K562 (cell line): ENCODE results near the gene CNPY3. TPM values are rescaled to one million over a fixed set of nuclear protein-coding genes. Genes with fewer than 3 reads are reported as not detected.

Source experiments
- BRF1 ChIP-seq: IDR thresholded peaks from 3 replicates; pipeline ENCODE4 v1.6.1; 2011; ENCODE audit warnings: borderline replicate concordance, mild to moderate bottlenecking; ENCODE audit not compliant: insufficient read length; ENCODE audit errors: extremely low read depth
- CHD4 ChIP-seq: fragments of 200-600 bp; sonication (generic); IDR thresholded peaks from 3 replicates; pipeline ENCODE4 v1.6.1; 2012; ENCODE audit warnings: low read depth, mild to moderate bottlenecking, mixed read lengths, low read length, inconsistent platforms; ENCODE audit not compliant: insufficient read depth, insufficient replicate concordance, poor library complexity, severe bottlenecking
- DNMT1 ChIP-seq: fragments of 450-650 bp; IDR thresholded peaks from 2 replicates; pipeline ENCODE4 v1.6.1; 2016; ENCODE audit warnings: antibody characterized with exemption, mild to moderate bottlenecking
- FOS ChIP-seq: IDR thresholded peaks from 3 replicates; pipeline ENCODE4 v1.6.1; 2011; ENCODE audit not compliant: insufficient read length; ENCODE audit errors: extremely low read depth
- FOSL1 ChIP-seq: fragments of 200-800 bp; sonication (Bioruptor generic); conservative IDR thresholded peaks from 2 replicates; pipeline ENCODE4 v1.6.1; 2016; ENCODE audit warnings: missing genetic modification characterization, missing compliant biosample characterization
- FOXA3 ChIP-seq, 2 experiments: fragments of 450-650 bp in 1 of 2; sonication (generic) in 1 of 2; formaldehyde crosslinking; IDR thresholded peaks in 1 of 2; conservative IDR thresholded peaks in 1 of 2; 2 replicates each; pipeline versions ENCODE4 v1.4.0 to v1.8.0; 2020 to 2022; ENCODE audit warnings: mild to moderate bottlenecking in 2 of 2, missing genetic modification reagents in 1 of 2
- GATAD2A ChIP-seq: fragments of 450-650 bp; IDR thresholded peaks from 2 replicates; pipeline ENCODE4 v1.6.1; 2017
- JUNB ChIP-seq: fragments of 450-650 bp; formaldehyde crosslinking; conservative IDR thresholded peaks from 2 replicates; pipeline ENCODE4 v1.4.0; 2020; ENCODE audit warnings: mild to moderate bottlenecking
- MAFG ChIP-seq: fragments of 450-650 bp; conservative IDR thresholded peaks from 2 replicates; pipeline ENCODE4 v1.6.1; 2016; ENCODE audit warnings: missing genetic modification characterization, missing compliant biosample characterization
- NFYB ChIP-seq: IDR thresholded peaks from 2 replicates; pipeline ENCODE4 v1.6.1; 2011; ENCODE audit warnings: mild to moderate bottlenecking, moderate library complexity; ENCODE audit not compliant: insufficient read length; ENCODE audit errors: extremely low read depth
- RBBP5 ChIP-seq: fragments of 200-600 bp; sonication (generic); IDR thresholded peaks from 2 replicates; pipeline ENCODE4 v1.6.1; 2012; ENCODE audit warnings: borderline replicate concordance, mild to moderate bottlenecking, low read length, control low read depth, inconsistent platforms; ENCODE audit not compliant: insufficient read depth, poor library complexity, severe bottlenecking
- SMARCC2 ChIP-seq: fragments of 450-650 bp; IDR thresholded peaks from 2 replicates; pipeline ENCODE4 v1.6.1; 2017; ENCODE audit warnings: antibody characterized with exemption, moderate library complexity, mild to moderate bottlenecking, low read depth
- SRSF9 ChIP-seq: fragments of 200-400 bp; formaldehyde crosslinking; IDR thresholded peaks from 2 replicates; pipeline ENCODE4 v1.6.1; 2017; ENCODE audit warnings: low read depth, low read length, borderline replicate concordance
- YBX1 ChIP-seq: fragments of 450-650 bp; IDR thresholded peaks from 2 replicates; pipeline ENCODE4 v1.7.1; 2016; ENCODE audit warnings: mild to moderate bottlenecking
- ZNF584 ChIP-seq: fragments of 200-800 bp; sonication (Bioruptor generic); IDR thresholded peaks from 2 replicates; pipeline ENCODE4 v1.6.1; 2016; ENCODE audit warnings: low read depth, mild to moderate bottlenecking, missing genetic modification characterization, missing compliant biosample characterization
- ZNF778 ChIP-seq: fragments of 450-650 bp; formaldehyde crosslinking; IDR thresholded peaks from 2 replicates; pipeline ENCODE4 v1.4.0; 2020; ENCODE audit warnings: mild to moderate bottlenecking, moderate library complexity
- polyA plus RNA-seq, 8 experiments: library from polyadenylated mRNA; depleted of rRNA in 4 of 8; stranded (reverse) in 5 of 8; unstranded in 3 of 8; fragments of >200 nt; fragmentation: Nextera tagmentation in 2 of 8; fragmentation: Illumina TruSeq in 1 of 8; extraction: Ambion mirVana in 2 of 8; extraction: Trizol in 1 of 8; gene quantifications; 2 replicates each; pipeline versions ENCODE4 v1.2.1 to v1.2.3, GENCODE V29; 2011 to 2014; ENCODE audit warnings: inconsistent platforms in 1 of 8, missing spikeins in 1 of 8
- total RNA-seq, 7 experiments: library from RNA; depleted of rRNA in 6 of 7; stranded (reverse); fragments of >200 nt in 6 of 7; fragmentation: Illumina TruSeq in 2 of 7; extraction: Trizol in 2 of 7; gene quantifications; 2 replicates each; pipeline versions ENCODE4 v1.2.1 to v1.2.3, GENCODE V29; 2011 to 2021; ENCODE audit warnings: low replicate concordance in 1 of 7
- TF ChIP-seq, protein P1 (sequence below): fragments of 450-650 bp; IDR thresholded peaks from 2 replicates; pipeline ENCODE4 v1.6.1; 2016; ENCODE audit warnings: antibody characterized with exemption
- TF ChIP-seq, protein P2 (sequence below), 2 experiments: IDR thresholded peaks in 1 of 2; conservative IDR thresholded peaks in 1 of 2; 2 replicates each; pipeline ENCODE4 v1.6.1; 2016; ENCODE audit warnings: low read depth in 2 of 2, mild to moderate bottlenecking in 1 of 2, missing compliant biosample characterization in 1 of 2, missing genetic modification characterization in 1 of 2, moderate library complexity in 1 of 2
- TF ChIP-seq, protein P3 (sequence below), 3 experiments: fragments of 200-800 bp in 1 of 3; fragments of 250-450 bp in 1 of 3; fragments of 450-650 bp in 1 of 3; sonication (Bioruptor Pico) in 1 of 3; sonication (Bioruptor generic) in 1 of 3; formaldehyde crosslinking in 1 of 3; IDR thresholded peaks; 2 replicates each; pipeline versions ENCODE4 v1.6.1 to v1.8.0; 2016 to 2022; ENCODE audit warnings: mild to moderate bottlenecking in 2 of 3, missing genetic modification characterization in 2 of 3, missing compliant biosample characterization in 1 of 3, moderate library complexity in 1 of 3

Gene CNPY3
- total and polyA plus RNA-seq, 9 of the 15 experiments (the other 6 are each of a cell fraction or from before 2014, with no cell fraction given), result 2.4 to 37.4 (median 21.2) TPM

DNA sequence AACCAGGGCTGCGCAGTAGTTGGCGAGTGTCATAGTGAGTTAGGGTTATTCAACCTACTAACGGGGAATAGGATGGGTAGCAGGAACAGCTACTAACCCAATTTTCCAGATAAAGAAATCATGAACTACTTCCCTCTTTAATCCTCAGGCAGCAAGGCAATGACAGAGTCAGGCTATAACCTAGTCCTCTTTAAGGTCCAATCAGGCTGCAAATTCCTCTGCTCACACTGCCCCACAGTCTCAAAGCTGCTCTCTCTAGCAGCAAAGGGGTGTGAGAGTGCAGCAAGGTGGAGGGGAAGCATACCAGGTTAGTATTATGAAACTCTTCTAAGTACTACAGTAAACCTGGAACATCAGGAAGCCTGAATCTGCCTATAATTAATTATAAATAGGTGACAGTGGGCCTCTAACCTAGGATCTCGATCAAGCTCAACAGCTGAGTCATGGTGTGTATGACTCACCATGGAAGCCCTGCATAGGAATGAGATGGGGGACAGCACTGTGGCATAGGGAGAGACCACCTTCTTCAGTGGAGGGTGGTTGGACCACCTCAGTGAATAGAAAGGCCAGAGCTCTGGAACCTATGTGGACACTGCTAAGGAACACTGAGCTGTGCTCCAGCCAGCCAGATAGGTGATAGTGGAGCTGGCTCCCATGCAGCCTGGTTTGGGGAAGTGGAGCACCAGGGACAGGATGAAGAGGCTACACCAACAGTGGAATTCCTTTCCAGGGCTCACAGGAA, 41.8 kb downstream of the CNPY3 start (continued):
- TF ChIP-seq BRF1 (no peak), JUNB (CRISPR knock-in tag) (peak; percentile 82), FOXA3 (CRISPR knock-in tag; conservative IDR thresholded peaks at IDR 0.05 in 1 of 2, IDR thresholded peaks at IDR 0.05 in 1 of 2) (no peak), ZNF584 (no peak), DNMT1 (no peak), ZNF778 (CRISPR knock-in tag) (no peak), FOSL1 (tag) (peak; percentile 98), RBBP5 (peak; percentile 12), SMARCC2 (peak; percentile 94), FOS (peak; percentile 77), MAFG (tag) (peak; percentile 92), NFYB (no peak), SRSF9 (no peak), YBX1 (no peak), CHD4 (no peak), GATAD2A (peak; percentile 94)
- TF ChIP-seq, protein P1, sequence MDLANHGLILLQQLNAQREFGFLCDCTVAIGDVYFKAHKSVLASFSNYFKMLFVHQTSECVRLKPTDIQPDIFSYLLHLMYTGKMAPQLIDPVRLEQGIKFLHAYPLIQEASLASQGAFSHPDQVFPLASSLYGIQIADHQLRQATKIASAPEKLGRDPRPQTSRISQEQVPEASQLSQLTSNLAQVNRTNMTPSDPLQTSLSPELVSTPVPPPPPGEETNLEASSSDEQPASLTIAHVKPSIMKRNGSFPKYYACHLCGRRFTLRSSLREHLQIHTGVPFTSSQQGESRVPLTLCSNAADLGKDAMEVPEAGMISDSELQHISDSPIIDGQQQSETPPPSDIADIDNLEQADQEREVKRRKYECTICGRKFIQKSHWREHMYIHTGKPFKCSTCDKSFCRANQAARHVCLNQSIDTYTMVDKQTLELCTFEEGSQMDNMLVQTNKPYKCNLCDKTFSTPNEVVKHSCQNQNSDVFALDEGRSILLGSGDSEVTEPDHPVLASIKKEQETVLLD, result no peak
- TF ChIP-seq, protein P2, sequence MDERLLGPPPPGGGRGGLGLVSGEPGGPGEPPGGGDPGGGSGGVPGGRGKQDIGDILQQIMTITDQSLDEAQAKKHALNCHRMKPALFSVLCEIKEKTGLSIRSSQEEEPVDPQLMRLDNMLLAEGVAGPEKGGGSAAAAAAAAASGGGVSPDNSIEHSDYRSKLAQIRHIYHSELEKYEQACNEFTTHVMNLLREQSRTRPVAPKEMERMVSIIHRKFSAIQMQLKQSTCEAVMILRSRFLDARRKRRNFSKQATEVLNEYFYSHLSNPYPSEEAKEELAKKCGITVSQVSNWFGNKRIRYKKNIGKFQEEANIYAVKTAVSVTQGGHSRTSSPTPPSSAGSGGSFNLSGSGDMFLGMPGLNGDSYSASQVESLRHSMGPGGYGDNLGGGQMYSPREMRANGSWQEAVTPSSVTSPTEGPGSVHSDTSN (CRISPR knock-in tag; IDR thresholded peaks at IDR 0.05; ENCODE audit: low read depth), result no peak
- TF ChIP-seq, protein P2 (tag; conservative IDR thresholded peaks at IDR 0.05; ENCODE audit: low read depth), result peak; percentile 88
- TF ChIP-seq, protein P3, sequence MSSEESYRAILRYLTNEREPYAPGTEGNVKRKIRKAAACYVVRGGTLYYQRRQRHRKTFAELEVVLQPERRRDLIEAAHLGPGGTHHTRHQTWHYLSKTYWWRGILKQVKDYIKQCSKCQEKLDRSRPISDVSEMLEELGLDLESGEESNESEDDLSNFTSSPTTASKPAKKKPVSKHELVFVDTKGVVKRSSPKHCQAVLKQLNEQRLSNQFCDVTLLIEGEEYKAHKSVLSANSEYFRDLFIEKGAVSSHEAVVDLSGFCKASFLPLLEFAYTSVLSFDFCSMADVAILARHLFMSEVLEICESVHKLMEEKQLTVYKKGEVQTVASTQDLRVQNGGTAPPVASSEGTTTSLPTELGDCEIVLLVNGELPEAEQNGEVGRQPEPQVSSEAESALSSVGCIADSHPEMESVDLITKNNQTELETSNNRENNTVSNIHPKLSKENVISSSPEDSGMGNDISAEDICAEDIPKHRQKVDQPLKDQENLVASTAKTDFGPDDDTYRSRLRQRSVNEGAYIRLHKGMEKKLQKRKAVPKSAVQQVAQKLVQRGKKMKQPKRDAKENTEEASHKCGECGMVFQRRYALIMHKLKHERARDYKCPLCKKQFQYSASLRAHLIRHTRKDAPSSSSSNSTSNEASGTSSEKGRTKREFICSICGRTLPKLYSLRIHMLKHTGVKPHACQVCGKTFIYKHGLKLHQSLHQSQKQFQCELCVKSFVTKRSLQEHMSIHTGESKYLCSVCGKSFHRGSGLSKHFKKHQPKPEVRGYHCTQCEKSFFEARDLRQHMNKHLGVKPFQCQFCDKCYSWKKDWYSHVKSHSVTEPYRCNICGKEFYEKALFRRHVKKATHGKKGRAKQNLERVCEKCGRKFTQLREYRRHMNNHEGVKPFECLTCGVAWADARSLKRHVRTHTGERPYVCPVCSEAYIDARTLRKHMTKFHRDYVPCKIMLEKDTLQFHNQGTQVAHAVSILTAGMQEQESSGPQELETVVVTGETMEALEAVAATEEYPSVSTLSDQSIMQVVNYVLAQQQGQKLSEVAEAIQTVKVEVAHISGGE (CRISPR knock-in tag; IDR thresholded peaks at IDR 0.05), result peak in 1 of 3 experiments; percentile 51; a peak in 2 of 6 replicates
